Esophagus (tissue), 2 donors: ENCODE data around the gene P2RX7. TPM values are rescaled to one million over a fixed set of nuclear protein-coding genes. Genes with fewer than 3 reads are reported as not detected.

Source experiments
- H3K27ac ChIP-seq, 2 donors: one replicate each; pipeline ENCODE4 v1.5.1; 2013; ENCODE audit warnings: low read depth in 2 of 2, mild to moderate bottlenecking in 2 of 2, inconsistent platforms in 1 of 2, low read length in 1 of 2, moderate library complexity in 1 of 2
- H3K27me3 ChIP-seq, 2 donors: one replicate each; pipeline ENCODE4 v1.6.1; 2013; ENCODE audit warnings: low read length in 2 of 2, control low read depth in 1 of 2, mild to moderate bottlenecking in 1 of 2; ENCODE audit not compliant: insufficient read depth in 2 of 2, control insufficient read depth in 1 of 2
- H3K36me3 ChIP-seq, 2 donors: one replicate each; pipeline ENCODE4 v1.6.1; 2013; ENCODE audit warnings: low read length in 1 of 2; ENCODE audit not compliant: control insufficient read depth in 2 of 2, insufficient read depth in 2 of 2
- H3K4me1 ChIP-seq, 2 donors: one replicate each; pipeline ENCODE4 v1.6.1; 2013; ENCODE audit warnings: low read length in 1 of 2; ENCODE audit not compliant: control insufficient read depth in 2 of 2, insufficient read depth in 2 of 2
- H3K4me3 ChIP-seq, 2 donors: one replicate each; pipeline ENCODE4 v1.5.1; 2013; ENCODE audit warnings: low read length in 2 of 2, mild to moderate bottlenecking in 2 of 2, low read depth in 1 of 2, moderate library complexity in 1 of 2
- H3K9me3 ChIP-seq, 2 donors: one replicate each; pipeline ENCODE4 v1.6.1; 2013; ENCODE audit warnings: mild to moderate bottlenecking in 2 of 2, low read depth in 1 of 2, low read length in 1 of 2, moderate library complexity in 1 of 2; ENCODE audit not compliant: control insufficient read depth in 2 of 2, insufficient read depth in 1 of 2
- WGBS, 2 donors: extraction: QIAGEN DNeasy Blood & Tissue Kit; methylation state at CpG; one replicate each; pipeline ENCODE4 v1.1.7; 2013; 5-methylcytosine and 5-hydroxymethylcytosine counted together
- polyA plus RNA-seq, 2 donors: library from polyadenylated mRNA; stranded (reverse); fragments of 200-250 nt; gene quantifications; one replicate each; pipeline ENCODE4 v1.2.3, GENCODE V29; 2013
- donor health status: healthy with polysubstance abuse.
- donor health status: Bipolar disorder and iron deficiency.

P2RX7 gene
- polyA plus RNA-seq, 2 donors: 1.2 to 2.5 TPM

- WGBS, 2 donors: 8 to 13% methylated on average over 45 to 97 of the region's 97 CpGs
- Histone ChIP-seq H3K36me3 (no peaks in the 10 kb centered on the region), H3K9me3 (no peaks in the 10 kb centered on the region), H3K27ac (peak within 1 kb of the TSS; percentile 85 to 87), H3K27me3 (no peaks in the 10 kb centered on the region), H3K4me3 (peak within 1 kb of the TSS; percentile 57 to 69), H3K4me1 (no peaks in the 10 kb centered on the region)
Measured at GRCh38 chr12:121209624-121210572, 77.2 kb downstream of the P2RX7 start, which contains the start of gene P2RX4. Gene P2RX4 (plus strand): TSS chr12:121210129. CDS start chr12:121210165, 36 bp downstream.

DNA sequence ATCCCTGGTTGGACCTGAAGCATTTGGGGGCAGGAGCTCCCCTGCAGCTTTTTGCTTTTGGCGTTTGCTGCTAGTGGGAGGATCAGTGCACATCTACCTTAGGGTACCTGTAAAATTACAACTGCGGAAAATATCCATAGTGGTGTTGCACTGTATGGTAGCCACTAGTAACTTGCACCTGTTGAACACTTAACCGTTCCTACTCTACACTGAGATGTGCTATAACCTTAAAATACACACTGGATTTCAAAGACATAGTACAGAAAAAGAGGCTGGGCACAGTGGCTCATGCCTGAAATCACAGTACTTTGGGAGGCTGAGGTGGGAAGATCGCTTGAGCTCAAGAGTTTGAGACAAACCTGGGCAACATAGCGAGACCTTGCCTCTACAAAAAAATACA, 80.2 kb downstream of the P2RX7 start:
- no peaks in the 10 kb centered on the region for H3K27me3 ChIP-seq
- no peak overlapping the region for H3K4me3 ChIP-seq
- peaks cover 4 to 5% of the 10 kb centered on the region in 2 donors for H3K36me3 ChIP-seq
- WGBS, 2 donors: 91 to 96% methylated on average over 5 of the region's 5 CpGs
- no peaks in the 10 kb centered on the region for H3K9me3 ChIP-seq
- no peaks in the 10 kb centered on the region for H3K4me1 ChIP-seq
- no peak overlapping the region for H3K27ac ChIP-seq

GRCh38 chr12:121214166-121214777, 81.6 kb downstream of the P2RX7 start:
- 71 to 81% methylated on average over 11 of the region's 11 CpGs for WGBS, 2 donors
- Histone ChIP-seq H3K27me3 (no peaks in the 10 kb centered on the region), H3K36me3 (peaks cover 4 to 5% of the 10 kb centered on the region in 2 donors), H3K27ac (no peak overlapping the region), H3K4me3 (no peak overlapping the region), H3K4me1 (no peaks in the 10 kb centered on the region), H3K9me3 (no peaks in the 10 kb centered on the region)

DNA sequence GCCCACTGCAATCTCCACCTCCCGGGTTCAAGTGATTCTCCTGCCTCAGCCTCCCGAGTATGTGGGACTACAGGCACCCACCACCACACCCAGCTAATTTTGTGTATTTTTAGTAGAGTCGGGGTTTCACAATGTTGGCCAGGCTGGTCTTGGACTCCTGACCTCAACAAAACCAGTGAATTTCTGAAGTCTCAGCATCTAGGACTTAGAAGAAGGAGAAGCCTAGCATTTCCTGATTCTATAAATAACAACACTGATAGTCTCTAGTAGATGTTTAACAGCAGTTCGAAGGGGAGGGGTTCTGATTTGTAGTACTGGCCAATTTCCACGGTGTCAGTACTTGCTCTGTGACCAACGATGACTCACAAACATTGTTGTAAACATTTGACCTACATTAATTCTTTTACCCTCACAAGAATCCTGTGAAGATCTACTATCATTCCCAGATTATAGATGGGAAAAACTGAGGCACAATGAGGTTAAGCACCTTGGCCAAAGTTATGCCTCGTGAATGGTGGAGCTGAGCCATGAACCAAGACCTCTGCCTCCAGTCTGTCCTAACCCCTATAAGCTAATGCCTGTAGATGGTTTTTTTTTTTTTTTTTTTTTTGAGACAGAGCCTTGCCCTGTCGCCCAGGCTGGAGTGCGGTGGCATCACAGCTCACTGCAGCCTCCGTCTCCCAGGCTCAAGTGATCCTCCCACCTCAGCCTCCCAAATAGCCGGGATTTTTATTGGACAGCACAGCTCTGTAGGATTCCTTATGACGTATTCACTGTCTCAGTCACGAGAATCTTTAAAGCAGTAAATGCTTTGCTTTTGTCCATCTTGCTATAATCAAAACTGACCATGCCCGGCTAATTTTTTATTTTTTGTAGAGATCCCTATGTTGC, 82.4 kb downstream of the P2RX7 start:
- H3K27ac ChIP-seq: peak overlapping the region in 1 of 2 donors; percentile 7
- H3K4me3 ChIP-seq: no peak overlapping the region
- no peaks in the 10 kb centered on the region for H3K9me3 ChIP-seq
- H3K27me3 ChIP-seq: no peaks in the 10 kb centered on the region
- WGBS, 2 donors: 56 to 62% methylated on average over 14 of the region's 14 CpGs
- H3K4me1 ChIP-seq: no peaks in the 10 kb centered on the region
- peaks cover 4 to 5% of the 10 kb centered on the region in 2 donors for H3K36me3 ChIP-seq

DNA sequence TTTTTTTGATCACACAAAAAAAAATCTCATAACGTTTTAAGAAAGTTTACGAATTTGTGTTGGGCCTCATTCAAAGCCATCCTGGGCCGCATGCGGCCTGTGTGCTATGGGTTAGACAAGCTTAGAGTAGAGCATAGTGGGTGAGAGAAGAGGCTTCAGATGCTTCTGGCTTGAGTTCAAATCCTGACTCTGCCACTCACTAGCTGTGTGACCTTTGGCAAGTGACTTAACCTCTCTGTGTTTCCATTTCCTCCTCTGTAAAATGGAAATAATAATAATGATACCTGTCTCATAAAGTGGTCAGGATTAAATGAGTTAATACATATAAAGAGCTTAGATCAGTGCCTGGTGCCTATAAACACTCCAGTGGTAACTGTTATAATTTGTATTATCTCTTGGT, 83.4 kb downstream of the P2RX7 start:
- Histone ChIP-seq H3K4me1 (no peaks in the 10 kb centered on the region), H3K36me3 (peaks cover 4 to 5% of the 10 kb centered on the region in 2 donors), H3K4me3 (no peak overlapping the region), H3K27me3 (no peaks in the 10 kb centered on the region), H3K27ac (no peak overlapping the region), H3K9me3 (no peaks in the 10 kb centered on the region)
- WGBS, 2 donors: 94% methylated on average over 4 of the region's 4 CpGs

GRCh38 chr12:121217063-121217462, 84.4 kb downstream of the P2RX7 start:
- Histone ChIP-seq H3K27me3 (no peaks in the 10 kb centered on the region), H3K4me1 (no peaks in the 10 kb centered on the region), H3K4me3 (no peak overlapping the region), H3K36me3 (peaks cover 4 to 5% of the 10 kb centered on the region in 2 donors), H3K9me3 (no peaks in the 10 kb centered on the region), H3K27ac (no peak overlapping the region)
- WGBS, 2 donors: 70 to 85% methylated on average over 8 of the region's 8 CpGs

- Histone ChIP-seq H3K4me1 (no peaks in the 10 kb centered on the region), H3K4me3 (no peak overlapping the region), H3K36me3 (peaks cover 4 to 5% of the 10 kb centered on the region in 2 donors), H3K27ac (no peak overlapping the region), H3K9me3 (no peaks in the 10 kb centered on the region), H3K27me3 (no peaks in the 10 kb centered on the region)
- WGBS, 2 donors: 67 to 95% methylated on average over 5 of the region's 5 CpGs
Measured at GRCh38 chr12:121217761-121218160, 85.1 kb downstream of the P2RX7 start.

- Histone ChIP-seq H3K4me1 (no peaks in the 10 kb centered on the region), H3K27ac (no peak overlapping the region), H3K4me3 (no peak overlapping the region), H3K27me3 (no peaks in the 10 kb centered on the region), H3K9me3 (no peaks in the 10 kb centered on the region), H3K36me3 (peaks cover 5 to 9% of the 10 kb centered on the region in 2 donors)
- 76 to 91% methylated on average over 18 of the region's 18 CpGs for WGBS, 2 donors
Measured at GRCh38 chr12:121218588-121219352, 86.1 kb downstream of the P2RX7 start.
